ENCODE data around the gene ERMN.

The ERMN gene

GRCh38 chr2:157324331-157324843 is 1.2 kb downstream of the ERMN start:
- Histone ChIP-seq H3K36me3 (ENCODE audit: insufficient read depth, low read length) (no peaks in the 10 kb centered on the region), H2AFZ (ENCODE audit: low read depth, low read length) (no peak overlapping the region), H3K4me1 (ENCODE audit: insufficient read depth, low read length) (peaks cover 6% of the 10 kb centered on the region), H3K9me3 (ENCODE audit: low read length) (no peaks in the 10 kb centered on the region), H3K4me3 (ENCODE audit: low read length) (no peak overlapping the region), H3K27me3 (ENCODE audit: insufficient read depth, low read length) (peaks cover 1% of the 10 kb centered on the region)

- no peaks in the 10 kb centered on the region for H3K27me3 ChIP-seq (ENCODE audit: insufficient read depth, low read length)
- H3K9me3 ChIP-seq (ENCODE audit: low read length), result no peaks in the 10 kb centered on the region
- H3K4me3 ChIP-seq (ENCODE audit: low read length), result no peak overlapping the region
- H3K36me3 ChIP-seq (ENCODE audit: insufficient read depth, low read length), result no peaks in the 10 kb centered on the region
- peaks cover 6% of the 10 kb centered on the region for H3K4me1 ChIP-seq (ENCODE audit: insufficient read depth, low read length)
- H2AFZ ChIP-seq (ENCODE audit: low read depth, low read length), result no peak overlapping the region
Observed at GRCh38 chr2:157322432-157322831, 3.2 kb downstream of the ERMN start.

- Histone ChIP-seq H2AFZ (ENCODE audit: low read depth, low read length) (no peak overlapping the region), H3K4me1 (ENCODE audit: insufficient read depth, low read length) (peaks cover 6% of the 10 kb centered on the region), H3K27me3 (ENCODE audit: insufficient read depth, low read length) (no peaks in the 10 kb centered on the region), H3K4me3 (ENCODE audit: low read length) (no peak overlapping the region), H3K9me3 (ENCODE audit: low read length) (no peaks in the 10 kb centered on the region), H3K36me3 (ENCODE audit: insufficient read depth, low read length) (no peaks in the 10 kb centered on the region)
Observed at GRCh38 chr2:157321466-157321865, 4.2 kb downstream of the ERMN start.

GRCh38 chr2:157320409-157320808 is 5.2 kb downstream of the ERMN start:
- Histone ChIP-seq H3K36me3 (ENCODE audit: insufficient read depth, low read length) (no peaks in the 10 kb centered on the region), H2AFZ (ENCODE audit: low read depth, low read length) (no peak overlapping the region), H3K4me3 (ENCODE audit: low read length) (no peak overlapping the region), H3K27me3 (ENCODE audit: insufficient read depth, low read length) (no peaks in the 10 kb centered on the region), H3K4me1 (ENCODE audit: insufficient read depth, low read length) (peaks cover 2% of the 10 kb centered on the region), H3K9me3 (ENCODE audit: low read length) (no peaks in the 10 kb centered on the region)

- H2AFZ ChIP-seq (ENCODE audit: low read depth, low read length), result no peak overlapping the region
- H3K4me3 ChIP-seq (ENCODE audit: low read length), result no peak overlapping the region
- no peaks in the 10 kb centered on the region for H3K36me3 ChIP-seq (ENCODE audit: insufficient read depth, low read length)
- no peaks in the 10 kb centered on the region for H3K9me3 ChIP-seq (ENCODE audit: low read length)
- H3K27me3 ChIP-seq (ENCODE audit: insufficient read depth, low read length), result no peaks in the 10 kb centered on the region
- no peaks in the 10 kb centered on the region for H3K4me1 ChIP-seq (ENCODE audit: insufficient read depth, low read length)
Observed at GRCh38 chr2:157319795-157320194, 5.8 kb downstream of the ERMN start.

GRCh38 chr2:157318884-157319283 is 6.7 kb downstream of the ERMN start:
- no peak overlapping the region for H3K4me3 ChIP-seq (ENCODE audit: low read length)
- H3K4me1 ChIP-seq (ENCODE audit: insufficient read depth, low read length), result no peaks in the 10 kb centered on the region
- no peaks in the 10 kb centered on the region for H3K27me3 ChIP-seq (ENCODE audit: insufficient read depth, low read length)
- H3K9me3 ChIP-seq (ENCODE audit: low read length), result no peaks in the 10 kb centered on the region
- H3K36me3 ChIP-seq (ENCODE audit: insufficient read depth, low read length), result no peaks in the 10 kb centered on the region
- no peak overlapping the region for H2AFZ ChIP-seq (ENCODE audit: low read depth, low read length)

- H2AFZ ChIP-seq (ENCODE audit: low read depth, low read length), result no peak overlapping the region
- peaks cover 2% of the 10 kb centered on the region for H3K27me3 ChIP-seq (ENCODE audit: insufficient read depth, low read length)
- no peaks in the 10 kb centered on the region for H3K9me3 ChIP-seq (ENCODE audit: low read length)
- H3K4me3 ChIP-seq (ENCODE audit: low read length), result no peak overlapping the region
- H3K36me3 ChIP-seq (ENCODE audit: insufficient read depth, low read length), result no peaks in the 10 kb centered on the region
- no peaks in the 10 kb centered on the region for H3K4me1 ChIP-seq (ENCODE audit: insufficient read depth, low read length)
Observed at GRCh38 chr2:157315901-157316300, 9.7 kb downstream of the ERMN start.

- Histone ChIP-seq H2AFZ (ENCODE audit: low read depth, low read length) (no peak overlapping the region), H3K4me1 (ENCODE audit: insufficient read depth, low read length) (no peaks in the 10 kb centered on the region), H3K9me3 (ENCODE audit: low read length) (no peaks in the 10 kb centered on the region)
Observed at GRCh38 chr2:157312866-157313486, 12.6 kb downstream of the ERMN start.

GRCh38 chr2:157311706-157312105 is 13.9 kb downstream of the ERMN start:
- no peaks in the 10 kb centered on the region for H3K4me1 ChIP-seq (ENCODE audit: insufficient read depth, low read length)
- H3K9me3 ChIP-seq (ENCODE audit: low read length), result no peaks in the 10 kb centered on the region
- peaks cover 2% of the 10 kb centered on the region for H3K27me3 ChIP-seq (ENCODE audit: insufficient read depth, low read length)
- H2AFZ ChIP-seq (ENCODE audit: low read depth, low read length), result no peak overlapping the region
- no peak overlapping the region for H3K4me3 ChIP-seq (ENCODE audit: low read length)
- H3K36me3 ChIP-seq (ENCODE audit: insufficient read depth, low read length), result no peaks in the 10 kb centered on the region

More at GRCh38 chr2:157312866-157313486, 12.6 kb downstream of the ERMN start:
- H3K36me3 ChIP-seq (ENCODE audit: insufficient read depth, low read length), result no peaks in the 10 kb centered on the region
- H3K4me3 ChIP-seq (ENCODE audit: low read length), result no peak overlapping the region
- H3K27me3 ChIP-seq (ENCODE audit: insufficient read depth, low read length), result peaks cover 2% of the 10 kb centered on the region

GRCh38 chr2:157309878-157310277 is 15.7 kb downstream of the ERMN start:
- no peaks in the 10 kb centered on the region for H3K9me3 ChIP-seq (ENCODE audit: low read length)
- H3K4me3 ChIP-seq (ENCODE audit: low read length), result no peak overlapping the region
- H3K36me3 ChIP-seq (ENCODE audit: insufficient read depth, low read length), result no peaks in the 10 kb centered on the region
- H3K4me1 ChIP-seq (ENCODE audit: insufficient read depth, low read length), result no peaks in the 10 kb centered on the region
- peaks cover 2% of the 10 kb centered on the region for H3K27me3 ChIP-seq (ENCODE audit: insufficient read depth, low read length)
- H2AFZ ChIP-seq (ENCODE audit: low read depth, low read length), result no peak overlapping the region

- no peaks in the 10 kb centered on the region for H3K9me3 ChIP-seq (ENCODE audit: low read length)
- H3K4me1 ChIP-seq (ENCODE audit: insufficient read depth, low read length), result no peaks in the 10 kb centered on the region
- H3K36me3 ChIP-seq (ENCODE audit: insufficient read depth, low read length), result no peaks in the 10 kb centered on the region
- H3K27me3 ChIP-seq (ENCODE audit: insufficient read depth, low read length), result peaks cover 7% of the 10 kb centered on the region
- no peak overlapping the region for H2AFZ ChIP-seq (ENCODE audit: low read depth, low read length)
- H3K4me3 ChIP-seq (ENCODE audit: low read length), result no peak overlapping the region
Observed at GRCh38 chr2:157307021-157307420, 18.6 kb downstream of the ERMN start.

GRCh38 chr2:157305723-157306110 is 19.9 kb downstream of the ERMN start:
- no peaks in the 10 kb centered on the region for H3K9me3 ChIP-seq (ENCODE audit: low read length)
- no peak overlapping the region for H2AFZ ChIP-seq (ENCODE audit: low read depth, low read length)
- H3K4me1 ChIP-seq (ENCODE audit: insufficient read depth, low read length), result no peaks in the 10 kb centered on the region
- no peak overlapping the region for H3K4me3 ChIP-seq (ENCODE audit: low read length)
- no peaks in the 10 kb centered on the region for H3K36me3 ChIP-seq (ENCODE audit: insufficient read depth, low read length)
- peaks cover 5% of the 10 kb centered on the region for H3K27me3 ChIP-seq (ENCODE audit: insufficient read depth, low read length)

- Histone ChIP-seq H3K36me3 (ENCODE audit: insufficient read depth, low read length) (no peaks in the 10 kb centered on the region), H3K4me3 (ENCODE audit: low read length) (no peak overlapping the region), H3K4me1 (ENCODE audit: insufficient read depth, low read length) (no peaks in the 10 kb centered on the region), H2AFZ (ENCODE audit: low read depth, low read length) (no peak overlapping the region), H3K27me3 (ENCODE audit: insufficient read depth, low read length) (peaks cover 5% of the 10 kb centered on the region), H3K9me3 (ENCODE audit: low read length) (no peaks in the 10 kb centered on the region)
Observed at GRCh38 chr2:157304811-157305722, 20.6 kb downstream of the ERMN start.
